ENCODE data around the gene ADGRL1.
"Not testable (repeated sequence)": the region's sequence is repeated elsewhere in the genome, so short reads cannot be mapped to it uniquely, and the experiment has no call there.

The ADGRL1 gene

GRCh38 chr19:14187561-14187960 lies 18.4 kb downstream of the ADGRL1 start:
- in situ Hi-C loops (cut with HindIII; ENCODE audit: low sequenced_read_pairs): no loop called here
- no peak for TF ChIP-seq CTCF (IDR thresholded peaks at IDR 0.05; ENCODE audit: low read depth, low read length, missing control alignments)
- no peak for DNase-seq (ENCODE audit: low read depth)
- no peak overlapping the region for H3K4me3 ChIP-seq (ENCODE audit: low read depth, low read length)

GRCh38 chr19:14186684-14187083 lies 19.3 kb downstream of the ADGRL1 start:
- H3K4me3 ChIP-seq (ENCODE audit: low read depth, low read length); in situ Hi-C loops (cut with HindIII; ENCODE audit: low sequenced_read_pairs); DNase-seq (ENCODE audit: low read depth): not testable (repeated sequence)

GRCh38 chr19:14185691-14186090 lies 20.3 kb downstream of the ADGRL1 start:
- H3K4me3 ChIP-seq (ENCODE audit: low read depth, low read length); DNase-seq (ENCODE audit: low read depth); in situ Hi-C loops (cut with HindIII; ENCODE audit: low sequenced_read_pairs): not testable (repeated sequence)

- H3K4me3 ChIP-seq (ENCODE audit: low read depth, low read length): no peak overlapping the region
These were observed 20.8 kb downstream of the ADGRL1 start for GRCh38 chr19:14185158-14185557.

GRCh38 chr19:14183741-14184350 lies 22.1 kb downstream of the ADGRL1 start:
- H3K4me3 ChIP-seq (ENCODE audit: low read depth, low read length): no peak overlapping the region
- in situ Hi-C loops (cut with HindIII; ENCODE audit: low sequenced_read_pairs): no loop called here
- TF ChIP-seq CTCF (IDR thresholded peaks at IDR 0.05; ENCODE audit: low read depth, low read length, missing control alignments): no peak
- no peak for DNase-seq (ENCODE audit: low read depth)

More at GRCh38 chr19:14185158-14185557, 20.8 kb downstream of the ADGRL1 start:
- in situ Hi-C loops (cut with HindIII; ENCODE audit: low sequenced_read_pairs): no loop called here
- no peak for TF ChIP-seq CTCF (IDR thresholded peaks at IDR 0.05; ENCODE audit: low read depth, low read length, missing control alignments)
- no peak for DNase-seq (ENCODE audit: low read depth)

- in situ Hi-C loops (cut with HindIII; ENCODE audit: low sequenced_read_pairs): no loop called here
- TF ChIP-seq CTCF (IDR thresholded peaks at IDR 0.05; ENCODE audit: low read depth, low read length, missing control alignments): no peak
- no peak for DNase-seq (ENCODE audit: low read depth)
- H3K4me3 ChIP-seq (ENCODE audit: low read depth, low read length): no peak overlapping the region
These were observed 23.5 kb downstream of the ADGRL1 start for GRCh38 chr19:14182476-14182875.

GRCh38 chr19:14181906-14182305 lies 24.1 kb downstream of the ADGRL1 start:
- no peak for DNase-seq (ENCODE audit: low read depth)
- H3K4me3 ChIP-seq (ENCODE audit: low read depth, low read length): no peak overlapping the region
- in situ Hi-C loops (cut with HindIII; ENCODE audit: low sequenced_read_pairs): no loop called here
- no peak for TF ChIP-seq CTCF (IDR thresholded peaks at IDR 0.05; ENCODE audit: low read depth, low read length, missing control alignments)

GRCh38 chr19:14181199-14181598 lies 24.8 kb downstream of the ADGRL1 start:
- in situ Hi-C loops (cut with HindIII; ENCODE audit: low sequenced_read_pairs); DNase-seq (ENCODE audit: low read depth): not testable (repeated sequence)

More at GRCh38 chr19:14181199-14181598, 24.8 kb downstream of the ADGRL1 start:
- H3K4me3 ChIP-seq (ENCODE audit: low read depth, low read length): not testable (repeated sequence)
